Activated T-helper 1 cell treated with anti-CD3 and anti-CD28 coated beads, Interleukin-2, amount 50 U/mL, for 16 hours (primary cell): ENCODE data around the gene GLRA3.
"Not testable (repeated sequence)": the region's sequence is repeated elsewhere in the genome, so short reads cannot be mapped to it uniquely, and the experiment has no call there.

ENCODE experiments used
- DNase-seq, 2 donors: peaks; one replicate each; pipeline ENCODE4 v3.0.0-alpha.2; 2020; ENCODE audit warnings: low read depth in 1 of 2, low spot score in 1 of 2

Gene GLRA3

DNA sequence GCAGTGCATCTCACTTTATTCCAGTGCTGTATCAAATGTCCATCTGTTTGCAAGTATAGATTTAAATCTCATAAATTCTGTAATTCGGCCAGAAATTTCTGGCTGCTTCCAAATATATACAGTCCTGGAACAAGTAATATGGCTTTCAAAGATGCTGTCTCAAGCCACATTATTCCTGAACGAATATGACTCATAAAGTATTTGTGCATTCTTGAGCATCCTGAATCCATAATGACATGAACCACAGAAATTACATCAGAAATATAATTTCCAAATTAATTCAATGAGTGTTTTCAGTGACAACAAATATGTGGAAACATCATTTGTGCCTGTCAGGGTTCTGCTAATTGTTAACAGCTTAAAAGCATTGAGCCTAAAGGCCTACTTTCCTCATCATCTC lies 165.8 kb downstream of the GLRA3 start:
- DNase-seq = no peak

DNA sequence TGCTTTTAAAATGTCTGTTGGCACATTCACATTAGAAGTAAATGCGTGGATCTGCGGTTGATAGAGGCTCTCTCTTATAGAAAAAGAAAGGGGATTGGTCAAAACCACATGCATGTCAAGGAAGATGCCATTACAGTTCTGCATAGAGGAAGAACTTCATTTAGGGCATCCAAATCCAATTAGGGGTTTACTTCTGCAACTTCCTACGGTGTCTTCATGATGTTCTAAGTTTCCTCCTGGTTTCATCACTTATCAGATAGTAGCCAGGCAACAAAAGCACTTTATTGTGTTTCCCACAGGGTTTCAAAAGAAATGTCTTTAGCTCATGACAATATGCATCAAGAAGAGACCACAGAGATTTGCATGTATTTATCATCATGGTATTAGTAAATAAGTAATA lies 170.8 kb downstream of the GLRA3 start:
- DNase-seq = no peak

DNA sequence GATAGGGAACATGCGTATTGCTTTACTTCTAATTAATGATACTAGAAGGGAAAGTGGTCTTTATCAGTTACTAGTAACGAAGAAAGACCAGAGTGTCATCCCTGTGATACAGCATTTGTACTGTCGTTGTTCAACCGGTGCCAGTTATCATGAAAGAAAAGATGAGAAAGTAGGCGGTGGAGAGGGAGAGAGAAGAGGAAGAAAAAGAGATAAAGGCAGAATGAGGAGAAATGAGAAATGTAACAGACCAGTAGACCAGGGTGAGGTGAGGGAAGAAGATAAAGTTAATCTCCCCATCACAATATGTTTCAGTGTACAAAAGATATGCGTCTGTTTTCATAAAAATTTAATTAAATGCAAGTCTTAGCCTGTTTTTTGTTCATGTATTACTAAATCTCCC lies 171.6 kb downstream of the GLRA3 start:
- DNase-seq = no peak

DNA sequence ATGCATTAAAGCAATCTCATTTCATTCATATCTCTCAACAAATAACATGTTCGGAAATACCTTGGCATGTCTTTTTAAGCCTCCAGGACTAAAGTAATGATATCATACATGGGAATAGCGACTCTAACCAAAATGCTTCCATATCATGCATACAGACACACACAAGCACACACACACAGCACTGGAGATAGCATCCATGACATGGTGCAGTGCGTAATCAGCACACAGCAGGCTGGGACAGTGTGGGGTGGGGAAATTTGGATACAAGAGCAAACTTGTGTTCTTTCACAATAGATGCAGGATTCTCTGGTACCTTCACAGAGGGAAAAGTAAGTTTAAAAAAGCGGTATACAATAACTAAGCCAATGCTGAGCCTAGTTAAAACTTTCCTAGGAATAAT lies 174.4 kb downstream of the GLRA3 start:
- DNase-seq = no peak

DNA sequence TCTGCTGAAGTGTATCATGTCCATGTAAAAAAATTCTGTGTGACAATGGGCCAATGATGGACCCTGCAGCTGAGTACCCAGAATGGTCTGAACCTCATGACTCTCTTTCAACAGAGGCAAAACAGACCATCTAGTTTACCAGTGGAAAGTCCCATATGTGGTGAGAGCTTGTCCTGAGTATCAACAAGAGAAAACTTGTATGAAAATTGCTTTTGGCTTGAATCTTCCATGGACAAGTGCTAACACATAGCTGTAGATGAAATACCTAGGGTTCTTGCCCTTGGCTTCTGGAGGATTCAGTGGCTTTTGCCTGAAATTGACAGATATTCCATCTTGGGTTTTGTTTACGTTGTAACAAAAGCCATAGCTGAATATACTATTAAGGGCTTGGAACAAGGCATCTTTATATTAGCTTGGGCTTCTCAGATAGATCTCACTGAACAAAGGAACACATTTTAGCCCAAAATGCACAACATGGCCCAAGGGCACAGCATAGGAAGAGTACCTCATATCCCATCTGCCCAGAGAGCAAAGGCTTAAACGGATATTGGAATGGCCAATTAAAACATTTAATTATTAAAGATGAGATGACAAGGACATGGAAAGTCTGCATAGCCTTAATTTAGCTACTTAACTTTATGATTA lies 178.2 kb downstream of the GLRA3 start:
- no peak for DNase-seq

DNA sequence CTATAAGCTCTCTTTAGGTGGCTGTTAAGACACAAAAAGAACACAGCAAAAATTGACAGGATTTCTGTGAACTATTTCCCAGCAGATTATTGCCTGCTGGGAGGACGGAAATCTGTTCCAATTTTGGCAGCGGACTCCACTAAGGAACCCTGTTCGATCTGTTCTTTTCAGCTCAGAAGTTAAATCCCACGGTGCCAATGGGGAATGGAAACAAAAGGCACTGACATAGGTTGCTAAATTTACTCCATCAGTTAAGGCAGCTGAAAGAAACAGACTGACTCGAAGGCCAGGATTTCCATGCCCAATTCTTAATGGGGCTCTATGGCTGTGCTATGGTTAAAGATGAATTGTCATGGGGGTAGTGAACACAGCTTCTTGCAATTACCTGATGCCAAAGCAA lies 180.2 kb downstream of the GLRA3 start:
- no peak for DNase-seq

DNA sequence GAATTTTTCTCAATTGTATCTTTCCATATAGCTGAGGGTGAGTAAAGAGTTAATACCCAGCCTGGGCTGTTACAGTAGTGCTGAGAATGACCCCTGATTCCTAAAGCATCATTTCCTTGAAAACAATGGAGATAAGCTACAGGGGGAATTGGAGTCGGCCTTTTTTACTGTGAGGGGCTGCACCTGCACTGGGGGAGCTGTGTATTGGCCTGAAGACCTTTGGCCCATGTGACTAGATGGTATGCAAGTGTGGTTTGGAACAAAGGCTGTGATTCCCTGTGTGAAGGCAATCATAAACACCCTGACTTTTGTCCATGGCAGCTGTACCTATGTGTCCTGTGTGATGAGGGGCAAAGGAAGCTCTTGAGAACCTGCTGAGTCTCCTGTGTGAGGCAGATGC lies 182.7 kb downstream of the GLRA3 start:
- no peak for DNase-seq

DNA sequence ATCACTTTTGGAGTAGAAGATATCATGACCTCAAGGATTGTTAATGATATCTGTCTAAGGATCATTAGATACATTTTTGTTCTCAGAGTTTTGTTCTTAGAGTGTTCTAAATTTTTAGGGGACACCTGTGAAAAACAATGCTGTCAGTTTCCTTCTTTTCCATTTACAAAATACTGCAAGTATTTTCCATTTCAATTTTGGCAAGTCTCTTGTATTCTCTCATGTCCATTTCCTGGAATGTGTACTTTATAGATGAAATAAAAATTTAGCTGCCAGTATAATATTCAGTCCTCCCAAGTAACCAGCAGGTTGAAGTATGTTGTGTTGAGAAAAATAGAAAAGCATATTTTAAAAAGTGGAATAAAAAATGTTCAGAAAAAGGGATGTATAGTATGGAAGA lies 188.9 kb downstream of the GLRA3 start:
- DNase-seq = no peak

DNA sequence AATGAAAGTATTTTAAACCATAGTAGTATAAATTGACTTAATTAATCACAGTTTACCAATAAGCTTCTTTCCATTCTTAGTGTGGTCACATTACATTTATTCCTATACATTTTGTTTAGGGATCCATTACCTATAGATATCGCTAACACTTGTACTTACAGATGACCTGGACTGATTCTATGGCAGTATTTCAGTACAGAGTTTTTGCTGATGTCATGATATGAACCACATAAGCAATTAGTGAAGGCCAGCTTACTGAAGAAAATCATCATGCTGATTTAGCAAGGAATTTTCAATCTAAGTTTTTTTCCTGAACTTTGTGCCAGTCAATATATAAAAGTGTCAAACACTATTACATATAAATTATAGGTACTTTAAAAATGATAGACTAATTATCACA lies 193.3 kb downstream of the GLRA3 start:
- DNase-seq = no peak

DNA sequence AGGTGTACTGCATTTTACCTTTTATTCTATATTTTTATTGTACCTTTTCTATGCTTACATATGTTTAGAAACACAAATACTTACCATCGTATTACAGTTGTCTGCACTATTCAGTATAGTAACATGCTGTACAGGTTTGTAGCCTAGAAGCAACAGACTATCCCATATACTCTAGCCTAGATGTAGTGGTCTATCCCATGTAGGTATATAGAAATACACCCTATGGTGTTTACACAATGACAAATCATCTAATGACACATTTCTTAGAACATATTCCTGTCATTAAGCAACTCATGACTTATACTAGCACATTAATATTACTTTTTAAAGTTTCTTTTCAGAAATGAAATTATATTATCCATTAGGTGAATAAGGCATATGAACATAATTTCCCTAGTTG lies 195.6 kb downstream of the GLRA3 start:
- no peak for DNase-seq

DNA sequence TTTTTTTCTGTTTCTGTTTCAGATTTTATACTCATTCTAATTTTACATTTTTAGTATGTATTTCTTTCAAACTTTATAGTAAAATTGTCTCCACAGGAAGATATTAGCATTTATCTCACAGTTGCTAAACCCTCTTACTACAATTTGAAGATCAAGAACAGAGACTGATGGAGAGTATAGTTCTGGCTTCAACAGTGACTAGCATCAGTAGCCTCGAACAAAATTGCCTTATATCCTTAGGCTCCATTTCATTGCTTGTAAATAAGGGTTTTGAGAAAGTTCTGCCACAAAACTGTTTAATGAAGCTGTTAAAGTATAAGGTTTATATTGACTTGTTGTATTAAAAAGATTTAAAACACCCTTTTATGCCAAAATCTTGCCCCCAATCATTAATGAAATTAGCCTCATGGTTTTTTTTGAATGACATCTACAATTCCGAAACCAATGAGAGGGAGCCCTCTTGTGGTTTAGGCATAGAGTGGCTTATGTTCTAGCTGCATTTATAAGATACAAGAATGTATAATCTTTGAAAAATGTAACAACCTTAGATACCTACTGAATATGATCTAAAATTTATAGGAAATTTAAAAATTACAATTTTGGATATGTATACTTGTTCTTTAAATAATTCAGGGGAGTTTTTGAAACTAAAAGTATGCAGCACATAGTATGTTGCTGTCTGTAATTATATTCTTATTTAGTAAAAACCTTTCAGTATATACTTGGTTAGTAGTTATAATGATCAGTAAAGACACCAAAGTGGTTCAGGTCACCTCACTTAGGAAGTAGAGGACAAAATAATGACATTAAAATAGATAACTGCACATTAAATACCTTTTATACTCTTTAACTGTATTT lies 196.9 kb downstream of the GLRA3 start:
- no peak for DNase-seq

DNA sequence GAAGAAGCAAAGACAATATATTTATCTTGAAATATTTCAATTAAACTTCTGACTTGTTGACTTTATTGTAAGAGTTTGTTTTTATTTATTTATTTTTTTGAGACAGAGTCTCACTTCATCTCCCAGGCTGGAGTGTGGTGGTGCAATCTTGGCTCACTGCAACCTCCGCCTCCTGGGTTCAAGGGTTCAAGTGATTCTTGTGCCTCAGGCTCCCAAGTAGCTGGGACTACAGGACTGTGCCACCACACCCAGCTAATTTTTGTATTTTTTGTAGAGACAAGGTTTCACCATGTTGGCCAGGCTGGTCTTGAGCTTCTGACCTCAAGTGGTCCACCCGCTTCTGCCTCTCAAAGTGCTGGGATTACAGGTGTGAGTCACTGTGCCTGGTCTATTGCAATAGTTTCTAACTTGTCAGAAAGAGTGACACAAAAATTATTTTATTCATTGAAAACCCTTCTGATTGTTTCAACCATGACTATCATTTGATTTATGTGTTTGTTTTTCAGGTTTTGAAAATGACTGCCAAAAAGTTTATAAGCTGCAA lies 199.1 kb downstream of the GLRA3 start:
- DNase-seq = not testable (repeated sequence)

DNA sequence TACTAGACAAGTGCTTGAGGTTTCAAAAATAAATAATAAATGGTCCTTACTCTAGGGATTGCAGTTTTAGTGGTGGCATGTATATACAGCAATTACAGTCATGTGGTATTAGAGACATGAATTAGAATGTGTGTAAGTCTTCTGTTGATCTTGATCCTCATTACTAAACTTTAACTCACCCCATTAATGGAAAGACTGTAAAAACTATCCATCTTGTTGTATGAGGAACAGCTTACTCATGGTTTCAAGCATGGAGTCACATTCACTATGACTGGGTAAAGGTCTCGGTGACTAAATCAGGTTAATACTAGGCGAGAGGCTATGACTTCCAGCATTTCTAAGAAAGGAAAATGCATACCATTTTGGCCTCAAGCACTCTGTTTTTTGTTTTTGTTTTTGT lies 199.8 kb downstream of the GLRA3 start:
- no peak for DNase-seq

DNA sequence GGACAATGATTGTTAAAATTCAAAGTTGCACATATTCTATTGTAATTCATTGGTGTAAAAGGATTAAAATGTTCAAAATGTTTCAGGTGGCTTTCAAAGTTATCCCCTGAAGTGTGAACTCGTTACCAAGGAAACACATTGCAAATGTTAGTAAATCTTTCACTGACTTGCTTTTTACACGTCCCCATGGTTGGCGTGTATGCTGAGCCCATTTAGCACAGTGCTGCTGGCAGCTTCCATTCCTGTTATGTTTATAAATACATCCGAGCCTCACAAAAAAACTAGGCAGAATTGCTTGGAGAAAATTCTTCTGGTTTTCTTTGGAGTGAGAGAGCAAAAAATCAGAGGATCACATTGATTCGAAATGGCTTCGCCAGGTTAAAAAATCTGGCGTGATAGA lies 200.9 kb downstream of the GLRA3 start:
- no peak for DNase-seq

DNA sequence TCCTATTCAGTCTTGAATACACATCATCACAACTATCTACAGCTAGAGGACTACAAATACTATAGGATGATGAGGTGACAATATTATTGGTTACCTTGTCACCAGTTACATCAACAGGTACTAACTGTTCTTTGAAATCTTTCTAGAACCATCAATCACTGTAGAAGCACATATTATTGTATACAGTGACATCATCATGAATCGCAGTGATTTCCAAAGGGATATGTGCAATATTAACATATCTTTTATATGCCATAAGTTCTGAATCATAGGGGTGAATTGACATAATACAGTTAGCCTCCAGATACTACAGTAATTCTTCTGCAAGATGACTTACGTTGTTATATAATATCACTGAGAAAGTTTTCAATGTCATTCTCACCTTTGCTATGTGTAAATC lies 201.6 kb downstream of the GLRA3 start:
- DNase-seq = no peak

DNA sequence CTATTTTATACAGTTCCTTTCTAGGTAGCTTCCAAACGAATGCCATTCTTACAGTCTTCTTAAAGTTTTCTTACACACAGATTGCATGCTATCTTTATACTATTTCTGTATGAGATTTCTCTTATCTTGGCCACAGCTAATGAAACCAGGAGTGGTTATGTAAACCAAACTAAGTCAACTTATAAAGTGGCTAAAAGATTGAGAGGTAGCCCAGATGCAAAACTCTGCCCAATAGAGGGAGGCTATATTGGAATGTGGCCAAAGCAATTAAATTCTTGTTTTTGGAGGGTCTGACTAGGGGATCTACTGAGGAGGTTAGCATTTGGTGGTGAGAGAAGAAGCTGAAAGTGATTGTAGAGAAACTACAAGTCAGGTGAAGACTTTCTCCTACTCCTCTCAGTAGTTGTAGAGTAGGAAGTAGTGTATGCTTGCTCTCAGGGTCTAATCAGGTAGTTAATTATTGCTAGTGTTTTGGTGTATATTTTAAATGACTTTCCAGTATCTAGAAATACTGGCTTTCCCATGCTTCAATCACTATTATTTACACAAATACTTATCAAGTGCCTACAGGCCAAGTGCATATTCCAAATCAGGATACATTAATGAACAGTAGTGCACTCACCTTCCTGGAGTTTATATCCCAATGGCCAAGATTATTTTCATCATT lies 202.6 kb downstream of the GLRA3 start:
- no peak for DNase-seq

DNA sequence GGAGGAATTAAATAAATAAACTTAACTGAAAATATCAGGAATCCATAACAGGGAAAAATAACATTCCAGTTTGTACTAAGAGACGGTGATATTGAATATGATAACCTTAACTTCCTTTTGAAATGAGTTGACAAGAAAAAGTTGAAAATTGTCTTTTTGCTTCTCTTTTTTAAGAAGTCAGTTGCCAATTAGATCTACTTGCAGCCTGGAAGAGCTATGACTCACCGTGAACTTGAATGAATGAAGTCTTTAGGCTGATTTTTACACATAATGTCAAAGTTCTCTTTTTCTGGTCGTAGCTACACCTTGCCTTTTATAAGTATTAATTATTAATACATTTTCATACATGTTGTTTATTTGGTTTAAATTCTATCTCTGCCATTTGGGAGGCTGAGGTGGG lies 212.4 kb downstream of the GLRA3 start:
- DNase-seq = no peak

DNA sequence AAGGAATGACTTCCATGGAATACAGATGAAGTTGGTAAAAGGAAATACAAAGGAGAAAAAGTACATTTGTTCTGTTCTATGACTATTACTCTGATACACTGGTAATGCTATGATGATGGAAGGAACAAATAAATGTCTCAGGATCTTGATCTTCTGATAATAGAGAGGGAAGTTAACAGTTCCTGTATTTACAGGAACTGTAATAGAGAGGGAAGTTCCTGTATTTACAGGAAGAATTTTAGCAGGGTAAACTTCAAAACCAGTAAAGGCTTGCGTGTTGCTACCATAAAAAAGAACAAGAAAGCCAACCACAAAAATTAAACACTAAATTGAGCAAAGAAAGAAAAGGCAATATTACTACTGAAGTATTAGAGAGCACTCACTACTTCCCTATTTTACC lies 215.1 kb downstream of the GLRA3 start:
- no peak for DNase-seq

DNA sequence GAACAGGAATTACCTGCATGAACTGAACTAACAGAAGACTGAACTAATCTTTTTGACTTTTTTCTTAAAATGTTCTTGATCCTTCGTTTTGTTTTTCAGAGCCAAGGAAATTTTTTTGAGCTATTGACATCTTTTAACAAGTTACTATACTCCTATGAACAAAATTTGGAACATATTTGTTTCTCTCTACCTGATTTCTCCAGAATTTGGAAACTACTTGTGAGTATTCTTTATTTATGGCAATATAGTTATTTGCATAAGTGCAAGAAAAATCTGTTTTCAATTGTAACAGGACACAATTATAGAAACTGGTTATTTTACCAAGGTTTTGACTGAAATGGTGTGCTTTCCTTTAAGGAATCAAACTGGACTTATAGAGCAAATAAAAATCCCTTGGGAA lies 217.3 kb downstream of the GLRA3 start:
- no peak for DNase-seq

DNA sequence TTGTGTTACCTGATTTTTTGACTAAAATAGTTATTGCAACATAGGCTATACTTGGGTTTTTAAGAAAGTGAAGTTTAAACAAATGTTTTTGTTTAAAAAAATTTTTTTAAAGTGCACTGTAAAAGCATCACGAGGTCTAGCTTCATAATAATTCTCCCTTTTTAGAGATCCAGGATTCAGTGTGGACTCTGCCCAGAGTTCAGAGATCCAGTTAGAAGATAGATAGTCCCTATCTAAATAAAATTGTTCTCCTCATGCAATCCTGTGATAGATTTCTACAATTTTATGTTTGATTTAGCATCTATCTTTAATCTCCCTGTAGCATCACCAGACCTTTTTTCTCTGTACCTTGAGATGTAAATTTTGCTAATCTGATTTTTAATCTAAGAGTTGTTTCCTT lies 221.3 kb downstream of the GLRA3 start:
- no peak for DNase-seq

DNA sequence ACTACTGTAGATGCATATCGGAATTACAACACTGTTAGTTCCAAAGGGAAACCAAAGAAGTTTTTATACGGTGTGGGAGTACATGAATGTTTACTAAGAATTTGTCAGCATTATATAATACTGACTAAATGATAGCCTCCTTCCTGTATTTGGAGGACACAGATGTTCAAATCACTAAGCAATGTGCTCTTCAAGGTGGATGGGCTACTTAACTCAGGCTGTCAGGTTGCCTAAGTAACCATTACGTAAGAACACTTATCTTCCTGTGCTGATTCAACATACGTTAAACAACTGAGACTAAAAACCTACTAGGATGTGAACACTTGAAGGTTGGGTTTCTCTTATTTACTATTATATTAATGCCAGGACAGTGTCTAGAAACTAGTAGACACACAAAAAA lies 224.8 kb downstream of the GLRA3 start:
- DNase-seq = no peak

DNA sequence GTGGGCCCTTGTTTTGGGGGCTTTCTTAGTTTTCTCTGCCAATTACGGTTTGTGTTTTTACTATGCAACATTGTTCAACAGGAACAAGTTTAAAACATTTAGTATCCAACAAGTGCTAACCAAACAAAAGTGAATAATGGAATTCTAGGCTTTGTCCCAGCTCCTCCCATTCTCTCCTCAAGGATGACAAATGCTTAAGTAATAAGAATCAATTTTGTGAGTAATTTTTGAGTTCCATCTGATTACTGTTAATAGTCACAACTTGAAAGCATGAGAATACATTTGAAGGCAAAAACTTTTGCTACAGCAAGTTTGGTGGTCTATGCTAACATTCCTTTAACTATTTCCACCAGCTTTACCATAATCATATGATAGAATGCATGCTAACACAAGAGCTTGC lies 228.7 kb downstream of the GLRA3 start:
- no peak for DNase-seq
